A673 (cell line): ENCODE measurements around the gene ZNF384. TPM values are rescaled to one million over a fixed set of nuclear protein-coding genes. Genes with fewer than 3 reads are reported as not detected.
"Not testable (repeated sequence)": the region's sequence is repeated elsewhere in the genome, so short reads cannot be mapped to it uniquely, and the experiment has no call there.

Source experiments
- BruUV-seq: library from RNA; stranded (reverse); fragments of 400-500 nt; replicated peaks from 2 replicates; lab custom pipeline; 2021; lab: Mats Ljungman, UMichigan
- CTCF ChIA-PET: fragments of 300-600 bp; sonication (Branson Sonifier 250); formaldehyde crosslinking; loops from one replicate; lab custom pipeline; 2022; ENCODE audit warnings: antibody characterized with exemption; lab: Charles Lee
- POLR2A ChIA-PET: fragments of 300-600 bp; sonication (Branson Sonifier 250); formaldehyde crosslinking; loops from one replicate; lab custom pipeline; 2022; ENCODE audit warnings: antibody characterized with exemption; ENCODE audit not compliant: low non-redundant PET; lab: Charles Lee
- DNase-seq: peaks from one replicate; pipeline ENCODE4 v3.0.0-alpha.2; 2015; ENCODE audit warnings: low spot score
- H3K27ac ChIP-seq: fragments of 200-600 bp; sonication (generic); 2 replicates; pipeline ENCODE4 v1.5.1; 2016; ENCODE audit warnings: mixed run types, low read depth, mild to moderate bottlenecking, mixed read lengths, antibody characterized with exemption, low read length; ENCODE audit not compliant: poor library complexity, severe bottlenecking
- H3K27me3 ChIP-seq: fragments of 200-600 bp; sonication (generic); replicated peaks from 2 replicates; pipeline ENCODE4 v1.6.1; 2017; ENCODE audit warnings: mixed run types, low read depth, mild to moderate bottlenecking, mixed read lengths, antibody characterized with exemption, low read length; ENCODE audit not compliant: insufficient read depth, poor library complexity
- H3K36me3 ChIP-seq: fragments of 200-600 bp; sonication (generic); 2 replicates; pipeline ENCODE4 v1.6.1; 2016; ENCODE audit warnings: mixed run types, mild to moderate bottlenecking, mixed read lengths, antibody characterized with exemption, low read length; ENCODE audit not compliant: insufficient read depth, poor library complexity, severe bottlenecking
- H3K4me1 ChIP-seq: fragments of 200-600 bp; sonication (generic); 2 replicates; pipeline ENCODE4 v1.6.1; 2017; ENCODE audit warnings: mixed run types, mild to moderate bottlenecking, mixed read lengths, antibody characterized with exemption, low read length; ENCODE audit not compliant: insufficient read depth, poor library complexity, severe bottlenecking
- H3K4me3 ChIP-seq: fragments of 200-600 bp; sonication (generic); 2 replicates; pipeline ENCODE4 v1.5.1; 2016; ENCODE audit warnings: low read depth, mixed run types, mild to moderate bottlenecking, mixed read lengths, low read length; ENCODE audit not compliant: poor library complexity, severe bottlenecking
- H3K9me3 ChIP-seq: fragments of 200-600 bp; sonication (generic); 2 replicates; pipeline ENCODE4 v1.6.1; 2016; ENCODE audit warnings: mixed run types, low read depth, mild to moderate bottlenecking, mixed read lengths, antibody characterized with exemption, low read length; ENCODE audit not compliant: poor library complexity, severe bottlenecking
- EZH2 ChIP-seq: fragments of 200-600 bp; sonication (generic); IDR thresholded peaks from 2 replicates; pipeline ENCODE4 v1.6.1; 2017; ENCODE audit warnings: borderline replicate concordance, low read depth, mild to moderate bottlenecking, mixed read lengths, antibody characterized with exemption, low read length; ENCODE audit not compliant: poor library complexity, severe bottlenecking
- intact Hi-C: fragments of 100-400 bp; cut with micrococcal nuclease; formaldehyde crosslinking; loops from one replicate; pipeline ENCODE4 v1.10.0; 2022; ENCODE audit not compliant: unreplicated experiment
- total RNA-seq: library from RNA; stranded (reverse); gene quantifications from 2 replicates; pipeline ENCODE4 v1.2.3, GENCODE V29; 2021
- TF ChIP-seq, protein P1 (sequence below): fragments of 300-800, 200-600 bp; sonication (generic); conservative IDR thresholded peaks from 2 replicates; pipeline ENCODE4 v1.5.1; 2017; ENCODE audit warnings: low read depth, mild to moderate bottlenecking, antibody characterized with exemption, low read length, moderate library complexity, mixed read lengths

Gene ZNF384
- total RNA-seq, 1 experiment from 2014 or later: 92.5 TPM

DNA sequence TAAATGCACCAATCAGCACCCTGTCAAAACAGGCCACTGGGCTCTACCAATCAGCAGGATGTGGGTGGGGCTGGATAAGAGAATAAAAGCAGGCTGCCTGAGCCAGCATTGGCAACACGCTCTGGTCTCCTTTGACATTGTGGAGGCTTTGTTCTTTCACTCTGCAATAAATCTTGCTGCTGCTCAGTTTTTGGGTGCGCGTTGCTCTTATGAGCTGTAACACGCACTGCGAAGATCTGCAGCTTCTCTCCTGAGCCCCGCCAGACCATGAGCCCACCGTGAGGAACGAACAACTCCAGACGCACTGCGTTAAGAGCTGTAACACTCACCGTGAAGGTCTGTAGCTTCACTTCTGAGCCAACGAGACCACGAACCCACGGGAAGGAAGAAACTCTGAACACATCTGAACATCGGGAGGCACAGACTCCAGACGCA is 19.8 kb upstream of the ZNF384 start:
- no TSS peak for BruUV-seq
- Histone ChIP-seq H3K27me3 (no peaks in the 10 kb centered on the region), H3K36me3 (no peaks in the 10 kb centered on the region), H3K4me1 (no peaks in the 10 kb centered on the region), H3K27ac (no peak overlapping the region), H3K4me3 (no peak overlapping the region), H3K9me3 (no peaks in the 10 kb centered on the region)
- POLR2A ChIA-PET: no interaction called here
- CTCF ChIA-PET: no interaction called here
- DNase-seq: no peak
- TF ChIP-seq EZH2: no peak
- TF ChIP-seq, protein P1, sequence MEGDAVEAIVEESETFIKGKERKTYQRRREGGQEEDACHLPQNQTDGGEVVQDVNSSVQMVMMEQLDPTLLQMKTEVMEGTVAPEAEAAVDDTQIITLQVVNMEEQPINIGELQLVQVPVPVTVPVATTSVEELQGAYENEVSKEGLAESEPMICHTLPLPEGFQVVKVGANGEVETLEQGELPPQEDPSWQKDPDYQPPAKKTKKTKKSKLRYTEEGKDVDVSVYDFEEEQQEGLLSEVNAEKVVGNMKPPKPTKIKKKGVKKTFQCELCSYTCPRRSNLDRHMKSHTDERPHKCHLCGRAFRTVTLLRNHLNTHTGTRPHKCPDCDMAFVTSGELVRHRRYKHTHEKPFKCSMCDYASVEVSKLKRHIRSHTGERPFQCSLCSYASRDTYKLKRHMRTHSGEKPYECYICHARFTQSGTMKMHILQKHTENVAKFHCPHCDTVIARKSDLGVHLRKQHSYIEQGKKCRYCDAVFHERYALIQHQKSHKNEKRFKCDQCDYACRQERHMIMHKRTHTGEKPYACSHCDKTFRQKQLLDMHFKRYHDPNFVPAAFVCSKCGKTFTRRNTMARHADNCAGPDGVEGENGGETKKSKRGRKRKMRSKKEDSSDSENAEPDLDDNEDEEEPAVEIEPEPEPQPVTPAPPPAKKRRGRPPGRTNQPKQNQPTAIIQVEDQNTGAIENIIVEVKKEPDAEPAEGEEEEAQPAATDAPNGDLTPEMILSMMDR: no peak
- intact Hi-C loops: no loop called here

DNA sequence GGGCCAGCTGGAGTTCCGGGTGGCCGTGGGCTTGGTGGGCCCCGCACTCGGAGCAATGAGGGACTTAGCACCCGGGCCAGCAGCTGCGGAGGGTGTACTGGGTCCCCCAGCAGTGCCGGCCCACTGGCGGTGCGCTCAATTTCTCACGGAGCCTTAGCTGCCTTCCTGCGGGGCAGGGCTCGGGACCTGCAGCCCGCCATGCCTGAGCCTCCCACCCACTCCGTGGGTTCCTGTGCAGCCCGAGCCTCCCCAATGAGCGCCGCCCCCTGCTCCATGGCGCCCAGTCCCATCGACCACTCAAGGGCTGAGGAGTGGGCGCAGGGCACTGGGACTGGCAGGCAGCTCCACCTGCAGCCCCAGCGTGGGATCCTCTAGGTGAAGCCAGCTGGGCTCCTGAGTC is 19.2 kb upstream of the ZNF384 start:
- not testable (repeated sequence) for BruUV-seq

DNA sequence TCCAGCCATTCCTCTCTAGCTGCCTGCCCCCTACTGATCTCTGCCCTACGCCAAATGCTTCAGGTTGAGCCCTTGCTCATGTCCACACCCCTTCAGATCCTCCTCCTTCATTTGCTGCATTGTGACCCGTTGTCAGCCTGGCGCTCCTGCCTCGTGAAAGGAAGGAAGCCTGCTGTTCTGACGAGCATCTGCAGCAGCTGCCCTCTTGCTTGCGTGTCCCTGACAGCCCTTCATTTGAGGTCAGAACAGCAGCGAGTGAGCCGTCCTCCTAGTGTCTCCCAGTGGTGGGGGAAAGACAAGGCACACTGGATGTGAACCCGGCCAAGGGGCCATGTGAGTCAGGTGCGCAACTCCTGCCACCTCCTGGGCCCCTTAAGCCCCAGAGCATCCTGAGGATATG is 14.5 kb upstream of the ZNF384 start:
- intact Hi-C loops: no loop called here
- ChIA-PET CTCF (no interaction called here), POLR2A (no interaction called here)
- no peak for DNase-seq
- Histone ChIP-seq H3K27ac (no peak overlapping the region), H3K9me3 (no peaks in the 10 kb centered on the region), H3K4me3 (no peak overlapping the region), H3K36me3 (no peaks in the 10 kb centered on the region), H3K27me3 (peaks cover 27% of the 10 kb centered on the region), H3K4me1 (no peaks in the 10 kb centered on the region)
- no TSS peak for BruUV-seq
- no peak for TF ChIP-seq EZH2
- TF ChIP-seq, protein P1: no peak

More for the DNA sequence above, 19.2 kb upstream of the ZNF384 start:
- intact Hi-C loops, DNase-seq, CTCF ChIA-PET, POLR2A ChIA-PET, H3K9me3 ChIP-seq, H3K4me1 ChIP-seq, H3K27me3 ChIP-seq, H3K36me3 ChIP-seq, H3K27ac ChIP-seq, H3K4me3 ChIP-seq: not testable (repeated sequence)

DNA sequence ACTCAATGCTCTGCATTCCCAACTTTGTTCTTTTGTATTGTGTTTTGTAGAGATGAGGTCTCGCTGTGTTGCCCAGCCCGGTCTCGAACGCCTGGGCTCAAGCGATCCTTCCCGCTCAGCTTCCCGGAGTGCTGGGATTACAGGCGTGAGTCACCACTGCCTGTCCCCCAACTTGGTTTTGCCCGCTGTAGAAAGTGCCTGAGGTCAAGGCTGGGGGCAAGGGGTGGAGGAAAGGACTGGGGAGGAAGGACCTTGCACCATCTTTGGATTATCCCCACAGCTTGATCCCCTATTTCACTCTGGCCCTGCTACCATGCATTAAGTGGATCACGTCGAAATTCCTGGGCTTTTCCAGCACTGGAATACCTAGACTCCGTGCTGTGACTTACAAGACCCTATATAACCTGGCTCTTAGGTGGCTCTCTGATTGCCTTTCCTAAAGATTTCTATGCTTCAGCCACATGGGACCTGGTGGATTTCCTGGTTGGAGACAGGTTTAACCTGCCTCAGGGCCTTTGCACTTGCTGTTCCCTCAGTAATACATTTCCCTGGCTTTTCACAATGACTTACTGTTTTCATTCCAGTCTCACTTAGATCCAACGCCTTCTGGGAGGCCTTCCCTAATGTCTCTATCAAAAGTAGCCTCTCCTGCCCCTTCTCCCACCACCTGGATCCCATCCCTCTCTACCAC is 12.0 kb upstream of the ZNF384 start:
- POLR2A ChIA-PET: no interaction called here
- Histone ChIP-seq H3K9me3 (no peaks in the 10 kb centered on the region), H3K4me1 (no peaks in the 10 kb centered on the region), H3K36me3 (no peaks in the 10 kb centered on the region), H3K27ac (no peak overlapping the region), H3K4me3 (peak overlapping the region; percentile 66), H3K27me3 (peaks cover 27% of the 10 kb centered on the region)
- intact Hi-C loops: no loop called here
- TF ChIP-seq EZH2: no peak
- TF ChIP-seq, protein P1: no peak
- CTCF ChIA-PET: no interaction called here
- no TSS peak for BruUV-seq
- DNase-seq: no peak
